Measurements from ENCODE around the gene CLDN8.

The CLDN8 gene

GRCh38 chr21:30223596-30223995 lies 7.7 kb upstream of the CLDN8 start:
- no peak for TF ChIP-seq CTCF (IDR thresholded peaks at IDR 0.05; ENCODE audit: insufficient read depth, low read length, poor library complexity, severe bottlenecking)
- H3K4me3 ChIP-seq (replicated peaks; ENCODE audit: low read depth, low read length): no peak overlapping the region
- DNase-seq (ENCODE audit: extremely low read depth, insufficient read length): no peak
- H3K36me3 ChIP-seq (ENCODE audit: control insufficient read depth, insufficient read depth, low read length): no peaks in the 10 kb centered on the region
- H3K27me3 ChIP-seq (replicated peaks; ENCODE audit: control insufficient read depth, insufficient read depth, low read length): no peaks in the 10 kb centered on the region

- no peak for DNase-seq (ENCODE audit: extremely low read depth, insufficient read length)
- TF ChIP-seq CTCF (IDR thresholded peaks at IDR 0.05; ENCODE audit: insufficient read depth, low read length, poor library complexity, severe bottlenecking): no peak
- no peaks in the 10 kb centered on the region for H3K36me3 ChIP-seq (ENCODE audit: control insufficient read depth, insufficient read depth, low read length)
- no peaks in the 10 kb centered on the region for H3K27me3 ChIP-seq (replicated peaks; ENCODE audit: control insufficient read depth, insufficient read depth, low read length)
- no peak overlapping the region for H3K4me3 ChIP-seq (replicated peaks; ENCODE audit: low read depth, low read length)
Observed at GRCh38 chr21:30222724-30223123, 6.8 kb upstream of the CLDN8 start.

GRCh38 chr21:30211071-30211470 lies 4.8 kb downstream of the CLDN8 start:
- no peak for TF ChIP-seq CTCF (IDR thresholded peaks at IDR 0.05; ENCODE audit: insufficient read depth, low read length, poor library complexity, severe bottlenecking)
- Histone ChIP-seq H3K27me3 (replicated peaks; ENCODE audit: control insufficient read depth, insufficient read depth, low read length) (no peaks in the 10 kb centered on the region), H3K4me3 (replicated peaks; ENCODE audit: low read depth, low read length) (no peak overlapping the region), H3K36me3 (ENCODE audit: control insufficient read depth, insufficient read depth, low read length) (no peaks in the 10 kb centered on the region)
- no peak for DNase-seq (ENCODE audit: extremely low read depth, insufficient read length)

GRCh38 chr21:30209601-30210000 lies 6.3 kb downstream of the CLDN8 start:
- no peak overlapping the region for H3K4me3 ChIP-seq (replicated peaks; ENCODE audit: low read depth, low read length)
- no peaks in the 10 kb centered on the region for H3K36me3 ChIP-seq (ENCODE audit: control insufficient read depth, insufficient read depth, low read length)
- no peak for DNase-seq (ENCODE audit: extremely low read depth, insufficient read length)
- TF ChIP-seq CTCF (IDR thresholded peaks at IDR 0.05; ENCODE audit: insufficient read depth, low read length, poor library complexity, severe bottlenecking): no peak
- no peaks in the 10 kb centered on the region for H3K27me3 ChIP-seq (replicated peaks; ENCODE audit: control insufficient read depth, insufficient read depth, low read length)

GRCh38 chr21:30207252-30207579 lies 8.7 kb downstream of the CLDN8 start:
- H3K4me3 ChIP-seq (replicated peaks; ENCODE audit: low read depth, low read length): no peak overlapping the region
- DNase-seq (ENCODE audit: extremely low read depth, insufficient read length): no peak
- no peak for TF ChIP-seq CTCF (IDR thresholded peaks at IDR 0.05; ENCODE audit: insufficient read depth, low read length, poor library complexity, severe bottlenecking)
- H3K36me3 ChIP-seq (ENCODE audit: control insufficient read depth, insufficient read depth, low read length): no peaks in the 10 kb centered on the region
- H3K27me3 ChIP-seq (replicated peaks; ENCODE audit: control insufficient read depth, insufficient read depth, low read length): no peaks in the 10 kb centered on the region

GRCh38 chr21:30206551-30207251 lies 9.2 kb downstream of the CLDN8 start:
- TF ChIP-seq CTCF (IDR thresholded peaks at IDR 0.05; ENCODE audit: insufficient read depth, low read length, poor library complexity, severe bottlenecking): no peak
- no peak for DNase-seq (ENCODE audit: extremely low read depth, insufficient read length)
- Histone ChIP-seq H3K36me3 (ENCODE audit: control insufficient read depth, insufficient read depth, low read length) (no peaks in the 10 kb centered on the region), H3K4me3 (replicated peaks; ENCODE audit: low read depth, low read length) (no peak overlapping the region), H3K27me3 (replicated peaks; ENCODE audit: control insufficient read depth, insufficient read depth, low read length) (no peaks in the 10 kb centered on the region)
